Urothelium cell line (cell line): ENCODE measurements around the gene A2M.

Experiments used
- DNase-seq: peaks from one replicate; pipeline ENCODE4 v3.0.0; 2011; ENCODE audit warnings: low spot score, mixed read lengths
- FAIRE-seq: peaks from 2 replicates; lab custom pipeline; 2011; peaks lifted over from hg19 to GRCh38; lab: Jason Lieb, UNC

The A2M gene

GRCh38 chr12:9101018-9101687 lies 14.6 kb downstream of the A2M start:
- FAIRE-seq, result no peak
- DNase-seq, result no peak

- DNase-seq, result no peak
- no peak for FAIRE-seq
Measured at GRCh38 chr12:9099552-9100190, 16.0 kb downstream of the A2M start.

GRCh38 chr12:9098463-9099026 lies 17.2 kb downstream of the A2M start:
- FAIRE-seq (no peak), DNase-seq (no peak)

GRCh38 chr12:9098115-9098452 lies 17.6 kb downstream of the A2M start:
- DNase-seq, result no peak
- no peak for FAIRE-seq

- FAIRE-seq, result peak; percentile 76
- DNase-seq, result no peak
Measured at GRCh38 chr12:9096563-9097176, 19.0 kb downstream of the A2M start.

GRCh38 chr12:9095322-9095721 lies 20.4 kb downstream of the A2M start:
- FAIRE-seq, result no peak
- no peak for DNase-seq

- DNase-seq (no peak), FAIRE-seq (no peak)
Measured at GRCh38 chr12:9094512-9095206, 21.1 kb downstream of the A2M start.

GRCh38 chr12:9091891-9092598 lies 23.7 kb downstream of the A2M start:
- FAIRE-seq, result no peak

GRCh38 chr12:9090220-9090619 lies 25.5 kb downstream of the A2M start:
- no peak for FAIRE-seq

More at GRCh38 chr12:9091891-9092598, 23.7 kb downstream of the A2M start:
- no peak for DNase-seq

GRCh38 chr12:9087087-9087835 lies 28.5 kb downstream of the A2M start:
- FAIRE-seq, result peak; percentile 32
- no peak for DNase-seq

More at GRCh38 chr12:9090220-9090619, 25.5 kb downstream of the A2M start:
- DNase-seq, result no peak

- no peak for DNase-seq
- FAIRE-seq, result no peak
Measured at GRCh38 chr12:9086087-9086486, 29.6 kb downstream of the A2M start.

GRCh38 chr12:9084417-9084816 lies 31.3 kb downstream of the A2M start:
- DNase-seq, result no peak
- FAIRE-seq, result no peak

GRCh38 chr12:9083793-9084192 lies 31.9 kb downstream of the A2M start:
- DNase-seq (no peak), FAIRE-seq (no peak)

GRCh38 chr12:9081667-9082427 lies 33.9 kb downstream of the A2M start:
- DNase-seq (no peak), FAIRE-seq (peak; percentile 20)

- DNase-seq, result no peak
- FAIRE-seq, result no peak
Measured at GRCh38 chr12:9079883-9080675, 35.6 kb downstream of the A2M start.

- no peak for DNase-seq
- FAIRE-seq, result no peak
Measured at GRCh38 chr12:9079082-9079481, 36.6 kb downstream of the A2M start.

- FAIRE-seq (no peak), DNase-seq (no peak)
Measured at GRCh38 chr12:9077152-9078031, 38.3 kb downstream of the A2M start.

- peak; percentile 17 for FAIRE-seq
- DNase-seq, result no peak
Measured at GRCh38 chr12:9076733-9077132, 39.0 kb downstream of the A2M start.
